GM21717 (cell line): Measurements from ENCODE around the gene TOR4A.
"Not testable (repeated sequence)": the region's sequence is repeated elsewhere in the genome, so short reads cannot be mapped to it uniquely, and the experiment has no call there.

Source experiments
- ATAC-seq: cut with Tn5 transposase; IDR thresholded peaks from one replicate; pipeline ENCODE4 v1.9.1; 2021; ENCODE audit warnings: mild to moderate bottlenecking, moderate library complexity; ENCODE audit not compliant: unreplicated experiment

TOR4A gene

DNA sequence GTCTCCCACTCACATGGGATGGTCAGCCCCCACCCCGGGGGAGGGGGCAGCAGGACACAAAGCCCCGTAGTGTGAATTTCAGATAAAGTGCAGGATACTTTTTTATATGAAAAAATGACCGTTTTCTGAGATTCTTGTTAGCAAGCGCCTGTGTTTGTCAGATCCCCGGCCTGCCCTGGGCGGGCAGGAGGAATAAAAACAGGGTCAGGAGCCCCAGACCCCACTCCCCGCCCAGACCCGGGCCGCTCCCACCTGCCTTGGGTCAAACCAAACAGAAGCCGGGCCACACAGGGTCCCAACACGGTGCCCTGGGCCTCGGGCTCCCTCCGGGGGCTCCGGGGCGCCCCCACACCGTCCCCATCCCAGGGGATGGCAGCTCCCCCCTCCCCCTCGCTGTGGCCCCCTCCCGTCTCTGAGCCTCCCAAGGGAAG lies 38.1 kb downstream of the TOR4A start:
- no peak for ATAC-seq

DNA sequence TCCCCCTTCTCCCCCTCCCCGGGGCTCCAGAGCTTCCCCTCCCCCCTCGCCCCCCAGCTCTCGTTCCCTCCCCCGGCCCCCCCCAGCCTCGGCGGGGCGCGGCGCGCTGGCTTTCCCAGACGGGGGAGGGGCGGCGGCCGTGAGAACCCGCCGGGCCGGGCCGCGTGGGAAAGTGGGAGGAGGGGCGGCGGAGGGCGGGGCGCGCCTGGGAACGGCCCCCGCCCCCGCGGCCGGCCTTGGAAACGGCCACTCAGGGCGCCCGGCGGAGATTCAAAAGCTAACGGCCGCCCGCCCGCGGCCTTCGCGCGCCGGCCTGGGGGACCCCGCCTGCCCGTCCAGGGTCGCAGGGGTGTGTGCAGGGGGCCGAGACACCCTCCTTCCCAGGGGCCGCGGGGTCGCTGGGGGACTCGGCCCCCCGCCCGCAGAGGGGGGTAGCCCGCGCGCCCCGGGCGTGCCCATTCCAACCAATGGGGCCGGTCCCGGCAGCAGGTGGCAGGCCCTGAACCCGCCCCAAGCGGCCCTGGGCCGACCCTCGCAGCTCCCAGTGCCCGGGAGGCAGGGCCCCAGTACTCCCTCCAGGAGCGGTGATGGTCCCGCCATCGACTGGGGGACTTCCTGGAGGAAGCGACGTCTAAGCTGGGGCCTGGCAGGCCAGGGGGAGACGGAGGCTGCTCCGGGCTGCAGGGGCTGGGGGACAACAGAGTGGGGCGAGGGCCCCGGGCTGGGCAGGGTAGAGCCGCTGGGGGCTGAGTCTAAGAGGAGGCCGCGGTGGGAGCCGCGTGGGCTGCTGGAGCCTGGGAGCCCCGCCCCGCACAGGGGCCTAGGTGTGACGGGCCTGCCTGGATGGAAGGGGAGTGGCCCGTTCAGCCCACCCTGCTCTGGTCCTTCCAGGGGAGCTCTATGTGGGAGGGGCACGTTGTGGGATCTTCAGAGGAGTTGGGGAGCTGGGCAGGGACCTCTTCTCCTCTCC lies 38.8 kb downstream of the TOR4A start:
- ATAC-seq, result no peak

- ATAC-seq, result no peak
These were observed 39.6 kb downstream of the TOR4A start for GRCh38 chr9:137317021-137317717.

DNA sequence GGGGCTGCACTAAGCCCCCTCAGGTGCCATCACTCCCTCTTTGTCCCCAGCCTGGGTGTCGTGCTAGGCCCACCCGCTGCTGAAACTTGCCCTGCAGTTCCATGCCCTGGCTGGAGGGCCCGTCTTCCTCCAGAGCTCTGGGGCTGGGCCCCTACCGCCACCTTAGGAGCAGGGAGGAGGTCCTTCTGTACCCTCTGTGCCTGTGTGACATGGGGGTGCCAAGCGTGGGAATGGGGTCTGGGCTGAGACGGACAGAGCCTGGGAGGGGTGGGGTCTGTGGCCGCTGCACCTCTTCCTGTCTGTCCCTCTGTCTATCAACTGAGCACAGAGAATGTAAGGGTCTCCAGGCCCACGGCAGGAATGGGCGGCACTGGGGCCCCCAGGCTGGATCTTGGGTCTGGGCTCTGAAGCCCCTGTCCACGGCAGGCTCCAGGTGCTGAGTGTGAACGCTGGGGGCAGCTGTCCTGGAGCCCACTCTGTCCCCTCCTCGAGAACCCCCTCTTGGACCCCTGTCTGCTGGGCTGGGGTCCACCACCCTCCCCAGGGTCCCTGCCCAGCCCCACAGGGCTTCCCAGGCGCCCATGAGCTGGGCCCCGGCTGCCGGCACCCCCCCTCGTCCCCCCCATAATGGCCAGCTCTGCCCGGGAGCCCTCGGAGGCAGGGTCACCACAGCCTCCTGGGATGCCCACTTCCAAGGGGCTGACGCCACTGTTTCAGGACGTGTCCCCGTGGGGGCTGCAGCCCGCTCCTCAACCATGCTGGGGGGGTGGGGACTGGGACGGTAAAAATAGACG lies 40.4 kb downstream of the TOR4A start:
- no peak for ATAC-seq

DNA sequence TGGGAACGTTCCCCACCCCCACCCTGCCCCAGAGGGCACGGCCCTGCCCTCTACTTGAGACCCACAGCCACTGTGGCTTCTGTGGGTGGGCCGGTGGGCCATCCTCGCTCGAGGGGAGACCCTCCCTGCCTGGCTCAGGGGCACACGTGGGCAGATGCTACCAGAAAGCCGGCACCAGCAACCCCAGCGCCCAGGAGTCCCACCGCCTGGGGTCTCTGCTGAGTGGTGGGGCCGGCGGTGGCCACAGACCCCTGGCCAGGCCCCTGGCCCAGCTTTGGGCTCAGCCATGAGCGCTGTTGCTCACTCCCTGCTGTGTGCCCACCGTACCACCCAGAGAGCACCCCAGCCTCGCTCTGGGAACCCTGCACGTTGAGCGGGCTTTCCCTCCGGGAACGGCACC lies 41.1 kb downstream of the TOR4A start:
- ATAC-seq, result no peak

- no peak for ATAC-seq
These were observed 41.6 kb downstream of the TOR4A start for GRCh38 chr9:137319011-137319738.

GRCh38 chr9:137319739-137320551 lies 42.4 kb downstream of the TOR4A start:
- no peak for ATAC-seq

DNA sequence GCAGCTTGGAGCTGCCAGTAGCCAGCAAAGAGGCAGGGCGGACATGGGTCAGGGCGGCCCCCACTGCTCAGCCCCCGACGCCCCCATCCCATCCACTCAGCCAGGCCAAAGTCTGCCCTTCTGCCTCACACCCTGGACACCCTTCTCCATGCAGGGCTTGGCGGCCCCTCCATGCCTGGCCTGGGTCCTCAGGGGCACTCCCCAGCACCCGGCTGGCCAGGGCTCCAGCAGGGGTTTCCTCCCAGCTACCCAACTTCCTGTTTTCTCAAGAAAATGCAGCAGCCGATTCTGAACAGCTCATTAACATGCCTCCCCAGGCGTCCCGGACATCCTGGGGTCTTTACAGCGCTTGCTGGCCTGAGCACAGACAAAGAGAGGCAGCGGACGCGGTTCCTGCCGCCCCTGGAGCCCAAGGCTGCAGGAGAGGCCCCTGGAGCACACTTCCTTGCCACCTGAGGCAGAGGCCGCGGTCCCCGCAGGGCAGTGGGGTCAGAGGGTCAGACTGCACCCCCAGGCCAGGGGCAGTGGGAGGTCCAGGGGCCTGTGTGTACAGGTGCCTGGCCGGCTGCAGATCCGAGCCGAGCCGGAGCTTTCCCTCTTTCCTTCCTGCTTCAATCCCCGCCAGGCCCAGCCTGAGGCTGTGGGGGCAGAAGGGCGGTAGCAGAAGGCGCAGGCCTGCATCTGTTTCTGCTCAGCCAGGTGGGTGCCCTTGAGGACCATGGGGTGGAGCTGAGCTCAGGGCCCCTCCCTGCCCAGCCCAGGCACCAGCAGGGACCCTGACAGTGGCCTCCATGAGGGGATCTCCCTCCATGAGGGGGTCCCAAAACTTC lies 43.2 kb downstream of the TOR4A start:
- ATAC-seq, result no peak

- ATAC-seq, result no peak
These were observed 44.3 kb downstream of the TOR4A start for GRCh38 chr9:137321726-137322361.

- no peak for ATAC-seq
These were observed 46.2 kb downstream of the TOR4A start for GRCh38 chr9:137323531-137324331.

DNA sequence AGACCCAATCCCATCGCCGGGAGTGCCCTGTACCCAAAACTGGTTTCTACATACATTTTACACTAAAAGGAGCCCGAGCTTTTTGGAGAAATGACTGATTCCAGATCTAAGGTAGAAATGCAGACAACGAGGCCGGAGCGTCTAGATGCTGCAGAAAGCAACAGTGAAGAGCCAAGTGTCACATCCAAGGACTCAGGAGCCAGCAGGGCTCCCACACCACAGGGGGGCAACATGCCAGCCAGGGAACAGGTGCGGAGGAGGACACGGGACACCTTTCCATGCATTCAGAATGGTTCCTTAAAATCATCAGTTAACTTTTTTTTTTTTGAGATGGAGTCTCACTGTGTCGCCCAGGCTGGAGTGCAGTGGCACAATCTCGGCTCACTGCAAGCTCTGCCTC lies 47.6 kb downstream of the TOR4A start:
- ATAC-seq, result no peak

DNA sequence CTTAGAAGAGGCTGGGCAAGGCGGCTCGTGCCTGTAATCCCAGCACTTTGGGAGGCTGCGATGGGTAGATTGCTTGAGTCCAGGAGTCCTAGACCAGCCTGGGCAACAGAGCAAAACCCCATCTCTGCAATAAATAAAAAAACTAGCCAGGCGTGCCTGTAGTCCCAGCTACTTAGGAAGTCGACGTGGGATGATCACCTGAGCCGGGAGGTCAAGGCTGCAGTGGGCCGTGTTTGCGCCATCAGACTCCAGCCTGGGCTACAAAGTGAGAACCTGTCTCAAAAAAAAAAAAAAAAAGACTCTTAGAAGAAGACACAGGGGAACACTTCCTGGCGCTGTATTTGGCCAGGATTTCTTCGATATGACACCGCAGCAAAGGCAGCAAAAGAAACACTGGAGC lies 48.3 kb downstream of the TOR4A start:
- ATAC-seq, result no peak

GRCh38 chr9:137326445-137327065 lies 49.0 kb downstream of the TOR4A start:
- ATAC-seq, result no peak

DNA sequence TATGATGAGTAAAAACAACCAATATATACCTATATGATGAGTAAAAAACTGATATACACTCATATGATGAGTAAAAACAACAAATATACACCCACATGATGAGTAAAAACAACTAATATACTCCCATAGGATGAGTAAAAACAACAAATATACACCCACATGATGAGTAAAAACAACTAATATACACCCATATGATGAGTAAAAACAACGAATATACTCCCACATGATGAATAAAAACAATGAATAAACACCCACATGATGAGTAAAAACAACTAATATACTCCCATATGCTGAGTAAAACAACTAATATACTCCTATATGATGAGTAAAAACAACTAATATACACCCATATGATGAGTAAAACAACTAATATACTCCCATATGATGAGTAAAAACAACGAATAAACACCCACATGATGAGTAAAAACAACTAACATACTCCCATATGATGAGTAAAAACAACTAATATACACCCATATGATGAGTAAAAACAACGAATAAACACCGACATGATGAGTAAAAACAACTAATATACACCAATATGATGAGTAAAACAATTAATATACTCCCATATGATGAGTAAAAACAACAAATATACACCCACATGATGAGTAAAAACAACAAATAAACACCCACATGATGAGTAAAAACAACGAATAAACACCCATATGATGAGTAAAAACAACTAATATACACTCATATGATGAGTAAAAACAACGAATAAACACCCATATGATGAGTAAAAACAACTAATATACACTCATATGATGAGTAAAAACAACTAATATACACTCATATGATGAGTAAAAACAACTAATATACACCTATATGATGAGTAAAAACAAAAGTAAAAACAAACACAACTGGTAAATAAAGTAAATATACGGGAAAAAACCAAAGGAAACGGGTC lies 50.4 kb downstream of the TOR4A start:
- ATAC-seq, result not testable (repeated sequence)

- not testable (repeated sequence) for ATAC-seq
These were observed 52.1 kb downstream of the TOR4A start for GRCh38 chr9:137329590-137329989.

DNA sequence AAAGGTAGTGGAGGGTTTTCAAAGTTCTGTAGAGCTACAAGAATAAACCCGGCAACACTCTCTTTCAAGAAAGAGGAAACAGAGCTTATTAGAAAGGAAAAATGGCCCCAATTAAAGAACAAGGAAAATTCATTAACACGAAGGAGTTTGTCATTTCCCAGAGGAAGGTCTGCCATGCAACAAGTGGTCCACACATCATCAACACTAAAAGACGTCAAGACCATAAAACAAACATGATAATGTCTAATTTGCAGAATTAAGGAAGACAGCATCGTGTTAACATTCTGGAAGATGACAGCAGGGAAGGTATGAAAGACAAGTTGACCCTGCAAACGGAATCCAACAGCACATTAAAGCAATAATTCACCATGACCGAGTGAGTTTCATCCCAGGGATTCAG lies 53.2 kb downstream of the TOR4A start:
- no peak for ATAC-seq
